GM23338 (cell line): ENCODE measurements around the gene ANKRD11. TPM values are rescaled to one million over a fixed set of nuclear protein-coding genes. Genes with fewer than 3 reads are reported as not detected.
A peak's percentile ranks its signal among the peaks of the same experiment; 100 is the strongest.

Experiments used
- ATAC-seq: fragments of 200-7000 bp; cut with Tn5 transposase; 3 replicates; pipeline ENCODE4 v1.9.1; 2020
- DNase-seq: peaks from one replicate; pipeline ENCODE4 v3.0.0-alpha.2; 2015; ENCODE audit warnings: low spot score
- H2AFZ ChIP-seq: fragments of 200-600 bp; sonication (generic); 2 replicates; pipeline ENCODE4 v1.8.0; 2016; ENCODE audit warnings: antibody characterized with exemption, mild to moderate bottlenecking, moderate library complexity
- H3F3A ChIP-seq: fragments of 200-600 bp; sonication (generic); replicated peaks from 2 replicates; pipeline ENCODE4 v1.8.0; 2017; ENCODE audit warnings: antibody characterized with exemption, mixed run types, low read depth
- H3K27ac ChIP-seq: fragments of 200-600 bp; sonication (generic); 2 replicates; pipeline ENCODE4 v1.6.1; 2016; ENCODE audit warnings: low read depth
- H3K27me3 ChIP-seq: fragments of 200-600 bp; sonication (generic); 2 replicates; pipeline ENCODE4 v1.8.0; 2016; ENCODE audit warnings: mild to moderate bottlenecking, mixed run types, moderate library complexity; ENCODE audit not compliant: insufficient read depth
- H3K36me3 ChIP-seq: fragments of 200-600 bp; sonication (generic); 2 replicates; pipeline ENCODE4 v1.8.0; 2016; ENCODE audit warnings: mild to moderate bottlenecking; ENCODE audit not compliant: insufficient read depth
- H3K4me1 ChIP-seq: fragments of 200-600 bp; sonication (generic); 2 replicates; pipeline ENCODE4 v1.8.0; 2016; ENCODE audit warnings: mild to moderate bottlenecking, moderate library complexity; ENCODE audit not compliant: insufficient read depth
- H3K4me2 ChIP-seq: fragments of 200-600 bp; sonication (generic); 2 replicates; pipeline ENCODE4 v1.7.1; 2017; ENCODE audit warnings: mixed run types
- H3K4me3 ChIP-seq: fragments of 200-600 bp; sonication (generic); 2 replicates; pipeline ENCODE4 v1.6.1; 2016; ENCODE audit warnings: mixed run types
- H3K79me2 ChIP-seq: fragments of 200-600 bp; sonication (generic); replicated peaks from 2 replicates; pipeline ENCODE4 v1.8.0; 2017; ENCODE audit warnings: mild to moderate bottlenecking; ENCODE audit not compliant: insufficient read depth
- H3K9me2 ChIP-seq: fragments of 200-600 bp; sonication (generic); 2 replicates; pipeline ENCODE4 v1.8.0; 2017; ENCODE audit not compliant: insufficient read depth
- H4K20me1 ChIP-seq: fragments of 200-600 bp; sonication (generic); replicated peaks from 2 replicates; pipeline ENCODE4 v1.8.0; 2017; ENCODE audit warnings: mild to moderate bottlenecking; ENCODE audit not compliant: insufficient read depth
- H3K27ac Mint-ChIP-seq: 2 replicates; pipeline ENCODE4 v1.8.0; 2020; ENCODE audit warnings: inconsistent platforms, mild to moderate bottlenecking, moderate library complexity, mixed read lengths
- H3K27me3 Mint-ChIP-seq: 3 replicates; pipeline ENCODE4 v1.8.0; 2022; ENCODE audit warnings: low read depth, mild to moderate bottlenecking, moderate library complexity, mixed read lengths, inconsistent platforms; ENCODE audit not compliant: insufficient read depth, poor library complexity
- H3K36me3 Mint-ChIP-seq: 3 replicates; pipeline ENCODE4 v1.8.0; 2021; ENCODE audit warnings: low read depth, mild to moderate bottlenecking, inconsistent platforms, moderate library complexity, mixed read lengths
- H3K4me1 Mint-ChIP-seq: 3 replicates; pipeline ENCODE4 v1.8.0; 2020; ENCODE audit warnings: mild to moderate bottlenecking, inconsistent platforms, mixed read lengths
- H3K4me3 Mint-ChIP-seq: 3 replicates; pipeline ENCODE4 v1.8.0; 2021; ENCODE audit warnings: moderate library complexity, mild to moderate bottlenecking, inconsistent platforms, mixed read lengths
- H3K9me3 Mint-ChIP-seq: 3 replicates; pipeline ENCODE4 v1.8.0; 2020; ENCODE audit warnings: moderate library complexity, mild to moderate bottlenecking, inconsistent platforms, mixed read lengths
- ETS1 ChIP-seq: IDR thresholded peaks from 2 replicates; pipeline ENCODE4 v1.6.1; 2016; ENCODE audit warnings: antibody characterized with exemption
- EZH2 ChIP-seq: fragments of 200-600 bp; sonication (generic); IDR thresholded peaks from one replicate; pipeline ENCODE4 v1.8.0; 2017; ENCODE audit warnings: antibody characterized with exemption, mild to moderate bottlenecking, low read depth; ENCODE audit not compliant: unreplicated experiment
- EZH2phosphoT487 ChIP-seq: fragments of 200-600 bp; sonication (generic); IDR thresholded peaks from one replicate; pipeline ENCODE4 v1.8.1; 2018; ENCODE audit warnings: antibody characterized with exemption; ENCODE audit not compliant: unreplicated experiment
- POLR2AphosphoS5 ChIP-seq: IDR thresholded peaks from 2 replicates; pipeline ENCODE4 v1.6.1; 2016; ENCODE audit warnings: antibody characterized with exemption, low read depth
- ZNF114 ChIP-seq: fragments of 250-450 bp; sonication (Bioruptor Pico); IDR thresholded peaks from 2 replicates; pipeline ENCODE4 v1.5.0; 2020; ENCODE audit warnings: mild to moderate bottlenecking, moderate library complexity
- ZNF331 ChIP-seq: fragments of 250-450 bp; sonication (Bioruptor Pico); IDR thresholded peaks from 2 replicates; pipeline ENCODE4 v1.5.0; 2020; ENCODE audit warnings: low read depth, mild to moderate bottlenecking, moderate library complexity
- ZNF462 ChIP-seq: fragments of 250-450 bp; sonication (Bioruptor Pico); IDR thresholded peaks from 2 replicates; pipeline ENCODE4 v1.5.0; 2020; ENCODE audit warnings: mild to moderate bottlenecking, moderate library complexity
- polyA plus RNA-seq: library from polyadenylated mRNA; unstranded; fragments of >200 nt; fragmentation: Nextera tagmentation; extraction: Ambion mirVana; gene quantifications from 2 replicates; pipeline ENCODE4 v1.2.1, GENCODE V29; 2016
- total RNA-seq: library from RNA; depleted of rRNA; stranded (reverse); fragments of >200 nt; shearing (Covaris generic); gene quantifications from 2 replicates; pipeline ENCODE4 v1.2.3, GENCODE V29; 2014
- TF ChIP-seq, protein P1 (sequence below): IDR thresholded peaks from one replicate; pipeline ENCODE4 v1.6.1; 2018; ENCODE audit warnings: antibody characterized with exemption; ENCODE audit not compliant: unreplicated experiment

The ANKRD11 gene
- total and polyA plus RNA-seq, 2 experiments from 2014 or later = 130 to 159 TPM

GRCh38 chr16:89265647-89266046 lies 224.7 kb downstream of the ANKRD11 start (continued):
- TF ChIP-seq, protein P1, sequence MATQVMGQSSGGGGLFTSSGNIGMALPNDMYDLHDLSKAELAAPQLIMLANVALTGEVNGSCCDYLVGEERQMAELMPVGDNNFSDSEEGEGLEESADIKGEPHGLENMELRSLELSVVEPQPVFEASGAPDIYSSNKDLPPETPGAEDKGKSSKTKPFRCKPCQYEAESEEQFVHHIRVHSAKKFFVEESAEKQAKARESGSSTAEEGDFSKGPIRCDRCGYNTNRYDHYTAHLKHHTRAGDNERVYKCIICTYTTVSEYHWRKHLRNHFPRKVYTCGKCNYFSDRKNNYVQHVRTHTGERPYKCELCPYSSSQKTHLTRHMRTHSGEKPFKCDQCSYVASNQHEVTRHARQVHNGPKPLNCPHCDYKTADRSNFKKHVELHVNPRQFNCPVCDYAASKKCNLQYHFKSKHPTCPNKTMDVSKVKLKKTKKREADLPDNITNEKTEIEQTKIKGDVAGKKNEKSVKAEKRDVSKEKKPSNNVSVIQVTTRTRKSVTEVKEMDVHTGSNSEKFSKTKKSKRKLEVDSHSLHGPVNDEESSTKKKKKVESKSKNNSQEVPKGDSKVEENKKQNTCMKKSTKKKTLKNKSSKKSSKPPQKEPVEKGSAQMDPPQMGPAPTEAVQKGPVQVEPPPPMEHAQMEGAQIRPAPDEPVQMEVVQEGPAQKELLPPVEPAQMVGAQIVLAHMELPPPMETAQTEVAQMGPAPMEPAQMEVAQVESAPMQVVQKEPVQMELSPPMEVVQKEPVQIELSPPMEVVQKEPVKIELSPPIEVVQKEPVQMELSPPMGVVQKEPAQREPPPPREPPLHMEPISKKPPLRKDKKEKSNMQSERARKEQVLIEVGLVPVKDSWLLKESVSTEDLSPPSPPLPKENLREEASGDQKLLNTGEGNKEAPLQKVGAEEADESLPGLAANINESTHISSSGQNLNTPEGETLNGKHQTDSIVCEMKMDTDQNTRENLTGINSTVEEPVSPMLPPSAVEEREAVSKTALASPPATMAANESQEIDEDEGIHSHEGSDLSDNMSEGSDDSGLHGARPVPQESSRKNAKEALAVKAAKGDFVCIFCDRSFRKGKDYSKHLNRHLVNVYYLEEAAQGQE = no peak

DNA sequence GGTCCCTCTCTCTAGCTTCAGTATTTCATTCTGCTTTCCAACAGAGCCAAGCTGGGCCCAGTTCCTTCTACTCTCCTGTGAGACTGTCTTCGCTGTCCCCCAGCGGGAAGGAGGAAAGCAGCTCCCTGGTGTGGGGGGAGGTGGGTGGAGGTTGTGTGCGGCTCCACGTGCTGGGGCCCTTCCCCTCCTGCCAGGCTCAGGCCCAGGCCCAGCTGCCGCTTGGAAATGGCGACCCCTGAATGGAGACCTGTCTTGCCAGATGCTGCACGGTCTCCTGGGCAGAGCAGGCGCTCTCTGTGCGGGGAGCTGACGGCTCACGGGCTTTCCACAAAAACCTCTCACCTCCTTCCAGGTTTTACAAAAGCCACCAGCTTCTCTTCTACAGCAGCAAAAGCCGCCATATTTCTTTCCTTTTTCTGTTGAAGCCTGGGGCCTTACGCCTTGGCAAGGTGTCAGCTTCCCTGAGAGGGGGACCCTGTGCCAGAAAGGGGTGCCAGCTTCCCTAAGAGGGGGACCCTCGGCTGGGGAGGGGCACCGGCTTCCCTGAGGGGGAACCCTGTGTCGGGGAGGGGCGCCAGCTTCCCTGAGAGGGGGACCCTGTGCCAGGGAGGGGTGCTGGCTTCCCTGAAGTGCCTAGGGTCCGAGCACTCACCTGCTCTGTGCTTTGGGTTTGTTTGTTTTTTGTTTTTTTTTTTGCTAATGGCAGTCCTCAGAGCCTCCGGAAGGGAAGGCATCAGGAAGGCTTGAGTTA lies 225.4 kb downstream of the ANKRD11 start:
- H3F3A ChIP-seq = no peaks in the 10 kb centered on the region
- DNase-seq (no peak), ATAC-seq (peak; percentile 16; the same call in 2 of the 3 replicates)
- no peak overlapping the region for H3K4me2 ChIP-seq
- no peak overlapping the region for H3K4me3 ChIP-seq
- TF ChIP-seq, protein P1 = no peak
- TF ChIP-seq EZH2 = no peak
- TF ChIP-seq ETS1 = no peak
- TF ChIP-seq POLR2AphosphoS5 = no peak
- TF ChIP-seq EZH2phosphoT487 = no peak
- TF ChIP-seq ZNF331 (CRISPR knock-in tag) = no peak
- no peak for TF ChIP-seq ZNF114 (CRISPR knock-in tag)
- TF ChIP-seq ZNF462 (CRISPR knock-in tag) = no peak
- H3K27me3 Mint-ChIP-seq = peaks cover 19% of the 10 kb centered on the region
- no peaks in the 10 kb centered on the region for H3K4me1 ChIP-seq
- H4K20me1 ChIP-seq = peaks cover 10% of the 10 kb centered on the region
- H3K27me3 ChIP-seq = no peaks in the 10 kb centered on the region
- no peaks in the 10 kb centered on the region for H3K4me1 Mint-ChIP-seq
- H3K9me3 Mint-ChIP-seq = peaks cover 25% of the 10 kb centered on the region
- no peak overlapping the region for H3K27ac Mint-ChIP-seq
- H3K79me2 ChIP-seq = no peaks in the 10 kb centered on the region
- H3K9me2 ChIP-seq = no peaks in the 10 kb centered on the region
- H3K27ac ChIP-seq = peak overlapping the region; percentile 45; the same call in 1 of the 2 replicates
- no peak overlapping the region for H2AFZ ChIP-seq
- H3K4me3 Mint-ChIP-seq = no peak overlapping the region
- H3K36me3 Mint-ChIP-seq = peaks cover 58% of the 10 kb centered on the region
- peaks cover 10% of the 10 kb centered on the region; the same call in 1 of the 2 replicates for H3K36me3 ChIP-seq
